HEK293 (cell line): ENCODE measurements around the gene BLTP3A.
A peak's percentile ranks its signal among the peaks of the same experiment; 100 is the strongest.

Experiments
- BCL11A ChIP-seq: fragments of 450-650 bp; formaldehyde crosslinking; IDR thresholded peaks from 2 replicates; pipeline ENCODE4 v1.5.1; 2016; ENCODE audit warnings: low read depth, missing biosample characterization, missing genetic modification characterization
- EGR2 ChIP-seq: fragments of 450-650 bp; formaldehyde crosslinking; IDR thresholded peaks from 2 replicates; pipeline ENCODE4 v1.5.1; 2016; ENCODE audit warnings: low read depth, missing biosample characterization, missing genetic modification characterization
- GLI4 ChIP-seq: fragments of 450-650 bp; formaldehyde crosslinking; IDR thresholded peaks from 2 replicates; pipeline ENCODE4 v1.5.1; 2016; ENCODE audit warnings: missing biosample characterization, missing genetic modification characterization
- HOXC10 ChIP-seq: sonication (generic); formaldehyde crosslinking; IDR thresholded peaks from 2 replicates; pipeline ENCODE4 v1.8.1; 2023; ENCODE audit warnings: mild to moderate bottlenecking, missing genetic modification reagents
- IKZF3 ChIP-seq: fragments of 450-650 bp; IDR thresholded peaks from 2 replicates; pipeline ENCODE4 v1.5.0; 2018; ENCODE audit warnings: missing biosample characterization, mild to moderate bottlenecking, missing genetic modification characterization, moderate library complexity
- INSM2 ChIP-seq: fragments of 450-650 bp; formaldehyde crosslinking; IDR thresholded peaks from 2 replicates; pipeline ENCODE4 v1.5.1; 2016; ENCODE audit warnings: missing biosample characterization, missing genetic modification characterization
- KLF10 ChIP-seq: fragments of 450-650 bp; IDR thresholded peaks from 2 replicates; pipeline ENCODE4 v1.5.1; 2018; ENCODE audit warnings: missing biosample characterization, mild to moderate bottlenecking, missing genetic modification characterization
- MEIS1 ChIP-seq: sonication (generic); formaldehyde crosslinking; IDR thresholded peaks from 2 replicates; pipeline ENCODE4 v1.8.1; 2022; ENCODE audit warnings: missing genetic modification reagents, mild to moderate bottlenecking, borderline replicate concordance
- SP2 ChIP-seq: fragments of 450-650 bp; formaldehyde crosslinking; IDR thresholded peaks from 2 replicates; pipeline ENCODE4 v1.5.1; 2016; ENCODE audit warnings: missing biosample characterization, missing genetic modification characterization
- SP3 ChIP-seq: fragments of 450-650 bp; formaldehyde crosslinking; IDR thresholded peaks from 2 replicates; pipeline ENCODE4 v1.5.1; 2016; ENCODE audit warnings: missing biosample characterization, missing genetic modification characterization
- YY2 ChIP-seq: fragments of 450-650 bp; formaldehyde crosslinking; IDR thresholded peaks from 2 replicates; pipeline ENCODE4 v1.5.1; 2016; ENCODE audit warnings: missing biosample characterization, missing genetic modification characterization
- ZBTB10 ChIP-seq: fragments of 450-650 bp; formaldehyde crosslinking; IDR thresholded peaks from 2 replicates; pipeline ENCODE4 v1.5.1; 2016; ENCODE audit warnings: missing biosample characterization, missing genetic modification characterization
- ZBTB11 ChIP-seq: fragments of 450-650 bp; formaldehyde crosslinking; conservative IDR thresholded peaks from 2 replicates; pipeline ENCODE4 v1.5.1; 2016; ENCODE audit warnings: low read depth, missing biosample characterization, missing genetic modification characterization
- ZBTB49 ChIP-seq: fragments of 450-650 bp; formaldehyde crosslinking; IDR thresholded peaks from 2 replicates; pipeline ENCODE4 v1.5.1; 2016; ENCODE audit warnings: missing biosample characterization, missing genetic modification characterization, low read depth
- ZFP37 ChIP-seq: fragments of 450-650 bp; formaldehyde crosslinking; IDR thresholded peaks from 2 replicates; pipeline ENCODE4 v1.5.1; 2016; ENCODE audit warnings: missing biosample characterization, missing genetic modification characterization
- ZNF146 ChIP-seq: fragments of 450-650 bp; formaldehyde crosslinking; IDR thresholded peaks from 2 replicates; pipeline ENCODE4 v1.5.1; 2016; ENCODE audit warnings: missing biosample characterization, missing genetic modification characterization
- ZNF174 ChIP-seq: fragments of 450-650 bp; formaldehyde crosslinking; IDR thresholded peaks from 2 replicates; pipeline ENCODE4 v1.5.0; 2017; ENCODE audit warnings: missing biosample characterization, mild to moderate bottlenecking, missing genetic modification characterization
- ZNF266 ChIP-seq: fragments of 450-650 bp; formaldehyde crosslinking; IDR thresholded peaks from 2 replicates; pipeline ENCODE4 v1.5.1; 2016; ENCODE audit warnings: missing biosample characterization, missing genetic modification characterization, low read depth
- ZNF280C ChIP-seq: fragments of 450-650 bp; formaldehyde crosslinking; IDR thresholded peaks from 2 replicates; pipeline ENCODE4 v1.5.1; 2016; ENCODE audit warnings: missing biosample characterization, missing genetic modification characterization
- ZNF292 ChIP-seq: fragments of 450-650 bp; formaldehyde crosslinking; IDR thresholded peaks from 2 replicates; pipeline ENCODE4 v1.5.1; 2016; ENCODE audit warnings: low read depth, missing biosample characterization, missing genetic modification characterization, borderline replicate concordance
- ZNF48 ChIP-seq: fragments of 450-650 bp; formaldehyde crosslinking; IDR thresholded peaks from 2 replicates; pipeline ENCODE4 v1.5.1; 2016; ENCODE audit warnings: missing biosample characterization, missing genetic modification characterization
- ZNF529 ChIP-seq: fragments of 450-650 bp; formaldehyde crosslinking; IDR thresholded peaks from 2 replicates; pipeline ENCODE4 v1.5.1; 2017; ENCODE audit warnings: missing genetic modification characterization, missing biosample characterization; ENCODE audit not compliant: insufficient replicate concordance
- ZNF610 ChIP-seq: fragments of 450-650 bp; formaldehyde crosslinking; IDR thresholded peaks from 2 replicates; pipeline ENCODE4 v1.5.1; 2016; ENCODE audit warnings: missing biosample characterization, missing genetic modification characterization, borderline replicate concordance
- ZNF654 ChIP-seq: fragments of 450-650 bp; formaldehyde crosslinking; IDR thresholded peaks from 2 replicates; pipeline ENCODE4 v1.5.1; 2016; ENCODE audit warnings: low read depth, missing biosample characterization, missing genetic modification characterization
- ZNF777 ChIP-seq: fragments of 450-650 bp; formaldehyde crosslinking; IDR thresholded peaks from 2 replicates; pipeline ENCODE4 v1.5.1; 2017; ENCODE audit warnings: missing biosample characterization, missing genetic modification characterization, borderline replicate concordance
- ZNF785 ChIP-seq: fragments of 450-650 bp; formaldehyde crosslinking; IDR thresholded peaks from 2 replicates; pipeline ENCODE4 v1.5.1; 2016; ENCODE audit warnings: missing biosample characterization, missing genetic modification characterization

Gene BLTP3A

GRCh38 chr6:34792605-34793500, 970 bp downstream of the BLTP3A start (continued):
- TF ChIP-seq ZNF785 (tag by site-specific recombination), result no peak
- no peak; the same call in 1 of the 2 replicates for TF ChIP-seq ZNF777 (tag by site-specific recombination)
- peak; percentile 1; the same call in 1 of the 2 replicates for TF ChIP-seq ZBTB10
- TF ChIP-seq KLF10 (tag by site-specific recombination), result 0 out of 2 replicates have a peak, but pooled peaks have one; percentile 21
- no peak for TF ChIP-seq MEIS1 (CRISPR knock-in tag)
- no peak for TF ChIP-seq ZNF654 (tag by site-specific recombination)
- 0 out of 2 replicates have a peak, but pooled peaks have one; percentile 13 for TF ChIP-seq SP2
- TF ChIP-seq SP3, result no peak; the same call in 1 of the 2 replicates
- peak; percentile 84; the same call in 1 of the 2 replicates for TF ChIP-seq IKZF3 (tag by site-specific recombination)
- TF ChIP-seq ZNF610, result no peak
- no peak for TF ChIP-seq BCL11A
- no peak for TF ChIP-seq ZNF48 (tag by site-specific recombination)
- no peak for TF ChIP-seq ZNF292 (tag by site-specific recombination)
- no peak for TF ChIP-seq HOXC10 (CRISPR knock-in tag)
- no peak for TF ChIP-seq YY2 (tag by site-specific recombination)
- TF ChIP-seq ZNF266 (tag by site-specific recombination), result no peak
- TF ChIP-seq ZNF146, result no peak
- 0 out of 2 replicates have a peak, but pooled peaks have one; percentile 46 for TF ChIP-seq EGR2 (tag by site-specific recombination)
- TF ChIP-seq ZBTB49 (tag by site-specific recombination), result no peak
- 0 out of 2 replicates have a peak, but pooled peaks have one; percentile 5 for TF ChIP-seq INSM2 (tag by site-specific recombination)
- TF ChIP-seq ZBTB11 (tag by site-specific recombination), result 0 out of 2 replicates have a peak, but pooled peaks have one; percentile 11
- peak; percentile 66; the same call in 1 of the 2 replicates for TF ChIP-seq GLI4 (tag by site-specific recombination)
- no peak for TF ChIP-seq ZNF280C (tag by site-specific recombination)
- TF ChIP-seq ZFP37 (tag by site-specific recombination), result peak; percentile 95; the same call in 1 of the 2 replicates
- TF ChIP-seq ZNF529 (tag by site-specific recombination), result no peak
- TF ChIP-seq ZNF174 (tag by site-specific recombination), result no peak
